Muscle of arm (tissue), 12 donors: Measurements from ENCODE around the gene IRAG1. TPM values are rescaled to one million over a fixed set of nuclear protein-coding genes. Genes with fewer than 3 reads are reported as not detected.

ENCODE experiments used
- DNase-seq: peaks from one replicate; pipeline ENCODE4 v3.0.0-alpha.2; 2013
- polyA plus RNA-seq, 12 donors: library from polyadenylated mRNA; unstranded; fragments of 120-200 nt; gene quantifications; one replicate each; pipeline ENCODE4 v1.2.1, GENCODE V29; 2013; ENCODE audit not compliant: insufficient read length in 12 of 12

IRAG1 gene
- polyA plus RNA-seq, 12 donors = 3.6 to 7.2 (median 4.7) TPM; not detected in 1

DNA sequence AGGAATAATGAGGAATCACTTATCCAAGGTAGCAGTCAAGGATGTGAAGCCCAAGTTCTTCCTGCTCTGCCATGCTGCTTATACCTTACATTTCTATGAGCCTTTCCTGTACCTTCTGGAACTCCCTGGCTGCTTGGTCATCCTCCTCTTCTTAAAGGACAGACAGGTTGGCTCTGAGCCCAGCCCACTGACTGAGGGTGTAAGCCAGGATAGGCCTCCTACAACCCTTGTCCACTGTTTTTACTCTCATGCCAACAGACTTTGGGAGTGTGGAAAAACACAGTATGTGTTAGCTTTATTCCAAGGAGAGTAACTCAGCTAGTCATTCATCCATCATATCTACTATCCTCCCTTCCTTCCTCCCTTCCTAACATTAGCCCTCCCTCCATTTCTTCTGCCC, 47.5 kb downstream of the IRAG1 start:
- no peak for DNase-seq

DNA sequence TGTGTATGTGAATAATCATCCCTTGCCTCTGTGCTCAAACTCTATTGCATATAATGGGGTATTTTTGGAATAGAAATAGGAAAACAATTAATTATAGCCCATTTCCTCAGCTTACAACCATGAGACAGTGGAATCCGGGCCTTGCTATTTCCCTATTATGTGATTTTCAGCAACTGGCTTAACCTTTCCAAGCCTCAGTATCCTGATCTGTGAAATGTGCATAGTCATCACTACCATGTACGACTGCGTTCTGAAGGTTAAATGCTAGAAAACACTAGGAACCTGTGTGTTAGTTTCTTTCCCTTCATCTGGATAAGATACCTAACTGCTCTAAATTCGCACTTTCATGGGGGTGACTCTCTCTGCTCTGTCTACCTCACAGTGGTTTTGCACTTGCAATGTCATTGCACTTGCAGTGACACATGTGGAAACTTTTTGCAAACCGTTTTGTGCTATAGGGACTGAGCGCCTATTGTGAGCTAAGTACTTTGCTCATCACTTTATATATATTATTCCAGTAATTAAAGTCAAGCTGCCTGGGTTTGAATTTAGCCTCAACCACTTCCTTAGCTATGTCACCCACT, 48.3 kb downstream of the IRAG1 start:
- DNase-seq = no peak

Other genes with a start within 250 kb of the IRAG1 start
- 10 to 100 TPM in 1 of 12 donors, 1 to 10 TPM in 10, not detected in 1; 2.8 to 16.4 (median 5.6) TPM for gene AMPD3, start 238.5 kb downstream of the IRAG1 start, polyA plus RNA-seq
- 10 to 100 TPM in 11 of 12 donors, not detected in 1; 19.4 to 33.5 (median 24.9) TPM for gene RNF141, start 152.6 kb downstream of the IRAG1 start, polyA plus RNA-seq
- gene LYVE1, start 125.1 kb downstream of the IRAG1 start, polyA plus RNA-seq = 100 to 1,000 TPM in 2 of 12 donors, 10 to 100 TPM in 9, not detected in 1; 43.4 to 111 (median 84.8) TPM
- 10 to 100 TPM in 11 of 12 donors, not detected in 1; 27.2 to 55.8 (median 34.0) TPM for gene CTR9, start 57.5 kb upstream of the IRAG1 start, polyA plus RNA-seq
- gene EIF4G2, start 115.2 kb upstream of the IRAG1 start, polyA plus RNA-seq = 1,000 to 10,000 TPM in 2 of 12 donors, 100 to 1,000 TPM in 10; 716 to 2,133 (median 842) TPM
- 100 to 1,000 TPM in 1 of 12 donors, 10 to 100 TPM in 10, not detected in 1; 60.0 to 105 (median 77.3) TPM for gene ZBED5, start 164.3 kb upstream of the IRAG1 start, polyA plus RNA-seq